SU-DHL-6 (cell line): ENCODE data around the gene FOXP4.

Source experiments
- CTCF ChIP-seq: fragments of 200-600 bp; sonication (generic); IDR thresholded peaks from one replicate; pipeline ENCODE4 v1.5.1; 2017; ENCODE audit warnings: antibody characterized with exemption, mild to moderate bottlenecking, low read length, moderate library complexity; ENCODE audit not compliant: insufficient read depth, poor library complexity, severe bottlenecking
- EZH2phosphoT487 ChIP-seq: fragments of 200-600 bp; sonication (generic), shearing (Covaris generic); conservative IDR thresholded peaks from 2 replicates; pipeline ENCODE4 v1.6.1; 2018; ENCODE audit warnings: mild to moderate bottlenecking, antibody characterized with exemption, low read length, moderate library complexity, mixed read lengths

DNA sequence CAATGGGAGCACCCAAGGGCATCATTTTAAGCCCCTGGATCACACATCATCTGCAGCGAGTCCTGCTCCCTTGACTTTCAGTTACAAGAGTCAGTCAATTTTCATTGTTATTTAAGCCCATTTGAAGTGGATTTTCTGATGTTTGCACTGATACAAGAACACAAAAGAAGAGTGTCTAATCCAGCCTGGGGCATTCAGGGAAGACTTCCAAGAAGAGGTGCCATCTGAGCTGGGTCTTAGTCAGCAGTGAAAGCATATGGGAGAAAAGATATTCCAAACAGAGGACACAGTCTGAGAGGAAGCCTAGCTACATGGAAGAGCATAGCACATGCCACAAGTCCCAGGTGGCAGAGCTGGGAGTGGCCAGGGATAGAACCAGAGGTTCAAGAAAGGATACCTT is 10.4 kb upstream of the FOXP4 start:
- TF ChIP-seq CTCF (no peak), EZH2phosphoT487 (no peak)
